HG02973 (cell line): ENCODE results near the gene TSSC4.

Experiments
- ATAC-seq: cut with Tn5 transposase; IDR thresholded peaks from one replicate; pipeline ENCODE4 v1.9.1; 2021; ENCODE audit warnings: moderate library complexity; ENCODE audit not compliant: unreplicated experiment

The TSSC4 gene

DNA sequence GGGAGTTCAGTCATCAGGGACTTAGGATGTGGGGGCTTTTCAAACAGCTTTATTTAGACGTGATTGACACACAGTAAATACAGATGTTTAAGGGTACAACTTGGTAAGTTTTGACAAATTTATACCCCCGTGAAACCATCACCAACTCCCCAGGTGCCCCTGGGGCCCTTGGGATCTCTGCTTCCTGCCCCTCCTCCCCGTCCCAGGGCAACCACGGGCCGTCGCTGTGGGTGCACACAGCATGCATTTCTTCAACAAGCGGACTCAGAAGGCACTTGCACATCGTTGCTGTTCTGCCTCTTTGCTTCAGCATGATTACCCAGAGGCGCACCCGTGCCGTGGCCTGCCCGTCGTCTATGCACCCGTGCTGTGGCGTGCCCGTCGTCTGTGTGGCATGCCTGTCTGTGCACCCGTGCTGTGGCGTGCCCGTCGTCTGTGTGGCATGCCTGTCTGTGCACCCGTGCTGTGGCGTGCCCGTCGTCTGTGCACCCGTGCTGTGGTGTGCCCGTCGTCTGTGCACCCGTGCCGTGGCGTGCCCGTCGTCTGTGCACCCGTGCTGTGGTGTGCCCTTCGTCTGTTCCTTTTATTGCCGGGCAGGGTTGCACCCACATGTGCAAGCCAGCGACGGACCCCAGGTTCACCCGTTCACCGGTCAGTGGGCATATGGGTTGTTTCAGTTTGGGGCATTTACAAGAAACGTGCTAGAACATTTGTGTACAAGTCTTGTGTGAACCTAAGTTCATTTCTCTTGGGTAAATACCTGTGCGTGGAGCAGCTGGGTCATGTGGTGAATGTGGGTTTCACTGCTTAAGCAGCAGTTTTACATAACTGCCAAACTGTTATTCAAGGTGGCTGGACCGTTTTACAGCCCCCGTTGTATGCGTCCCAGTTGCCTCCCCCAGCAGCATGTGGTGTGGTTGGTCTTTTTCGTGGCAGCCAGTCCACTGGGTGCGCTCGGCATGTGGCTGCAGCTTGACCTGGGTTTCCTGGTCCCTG is 15.1 kb upstream of the TSSC4 start:
- ATAC-seq = no peak

DNA sequence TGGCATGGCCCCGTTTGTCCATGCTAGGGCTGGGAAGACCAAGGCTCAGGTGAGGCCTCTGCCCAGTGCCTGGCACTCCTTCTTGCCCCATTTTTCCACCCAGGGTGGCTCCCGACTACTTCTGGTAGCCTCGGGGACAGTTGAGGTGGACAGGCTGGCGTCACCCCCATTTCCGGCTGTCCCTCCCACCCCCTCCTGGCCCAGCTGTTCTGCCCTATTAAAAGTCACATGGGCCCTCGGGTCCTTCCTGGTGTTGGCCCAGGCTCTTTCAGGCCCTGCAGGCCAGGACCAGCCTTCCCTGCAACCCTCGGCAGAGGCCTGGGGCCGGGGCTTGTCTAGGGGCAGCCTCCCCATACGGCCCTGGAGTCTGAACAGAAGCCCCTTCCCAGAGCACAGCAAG is 14.0 kb upstream of the TSSC4 start:
- no peak for ATAC-seq

DNA sequence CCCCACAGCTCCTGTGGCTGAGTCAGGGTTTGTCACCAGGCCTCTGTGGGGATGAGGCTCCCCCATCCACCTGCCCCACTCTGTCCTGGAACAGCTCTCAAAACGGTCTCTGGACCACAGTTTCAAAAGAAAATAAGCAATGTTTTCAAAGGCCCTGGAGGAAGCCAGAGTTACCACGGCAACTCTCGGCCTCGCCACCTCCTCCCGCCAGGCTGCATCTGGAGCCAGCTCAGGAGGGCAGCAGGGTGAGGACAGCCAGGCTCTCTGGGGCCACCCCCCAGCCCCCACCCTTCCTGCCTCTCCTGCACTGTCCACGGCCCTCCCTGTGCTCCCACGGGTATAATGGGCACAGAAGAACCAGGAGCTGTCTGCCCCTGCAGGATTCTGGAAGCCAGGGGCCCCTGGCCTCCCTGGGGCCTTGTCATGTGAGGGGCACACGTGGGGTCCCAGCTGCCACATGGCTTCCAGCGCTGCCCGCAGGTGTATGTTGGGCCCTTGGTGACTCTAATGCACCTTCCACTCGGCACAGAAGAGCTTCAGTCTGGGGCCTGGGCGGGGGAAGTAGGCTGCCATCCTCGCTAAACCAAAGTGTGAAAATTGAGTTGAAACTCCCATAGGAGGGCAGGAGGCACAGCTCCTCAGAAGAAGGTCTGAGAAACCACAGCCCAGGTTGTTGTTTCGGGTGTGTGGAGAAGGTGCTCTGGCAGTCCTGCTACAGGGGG is 13.1 kb upstream of the TSSC4 start:
- no peak for ATAC-seq

DNA sequence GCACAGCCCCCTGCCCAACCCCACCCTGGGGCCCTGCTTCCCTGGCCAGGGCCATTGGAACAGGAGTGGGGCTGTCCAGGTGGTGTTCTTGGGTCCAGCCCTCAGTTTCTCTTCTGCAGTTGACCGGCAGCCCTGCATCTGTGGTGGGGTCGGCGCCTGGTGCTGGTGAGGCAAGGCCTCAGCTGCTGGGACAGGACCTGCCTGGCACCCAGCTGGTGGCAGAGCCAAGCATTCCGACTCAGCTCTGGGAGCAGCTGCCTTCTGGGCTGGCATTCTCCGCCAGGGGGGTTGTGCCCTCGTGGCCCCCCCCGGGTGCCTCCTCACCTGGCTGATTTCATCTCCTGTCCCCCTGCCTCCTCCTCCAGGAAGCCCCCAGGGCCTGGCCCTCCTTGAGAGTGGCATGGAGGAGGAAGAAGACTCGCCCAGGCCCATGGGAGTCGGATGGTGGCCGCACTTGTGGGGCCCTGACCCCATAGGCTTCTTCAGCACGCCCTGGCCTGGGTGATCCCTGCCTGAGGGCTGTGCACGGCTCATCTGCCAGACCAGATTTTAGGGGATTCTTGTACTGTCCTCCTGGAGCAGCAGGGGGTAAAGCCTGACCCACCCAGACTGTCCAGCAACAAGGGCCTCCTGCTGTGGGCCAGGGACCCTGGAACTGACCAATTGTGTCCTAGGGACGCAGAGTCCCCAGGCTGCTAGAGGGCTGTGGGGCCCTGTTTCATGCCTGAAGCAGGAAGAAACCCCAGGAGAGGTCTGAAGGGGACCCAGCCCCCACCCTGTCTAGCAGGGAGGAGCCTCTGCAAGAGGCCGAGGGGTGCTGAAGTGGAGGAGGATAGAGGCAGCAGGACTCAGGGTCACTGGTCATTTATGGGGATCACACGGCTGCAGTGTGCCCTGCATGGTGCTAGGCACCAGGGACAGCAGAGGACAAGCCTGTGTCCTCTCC is 11.8 kb upstream of the TSSC4 start:
- no peak for ATAC-seq

DNA sequence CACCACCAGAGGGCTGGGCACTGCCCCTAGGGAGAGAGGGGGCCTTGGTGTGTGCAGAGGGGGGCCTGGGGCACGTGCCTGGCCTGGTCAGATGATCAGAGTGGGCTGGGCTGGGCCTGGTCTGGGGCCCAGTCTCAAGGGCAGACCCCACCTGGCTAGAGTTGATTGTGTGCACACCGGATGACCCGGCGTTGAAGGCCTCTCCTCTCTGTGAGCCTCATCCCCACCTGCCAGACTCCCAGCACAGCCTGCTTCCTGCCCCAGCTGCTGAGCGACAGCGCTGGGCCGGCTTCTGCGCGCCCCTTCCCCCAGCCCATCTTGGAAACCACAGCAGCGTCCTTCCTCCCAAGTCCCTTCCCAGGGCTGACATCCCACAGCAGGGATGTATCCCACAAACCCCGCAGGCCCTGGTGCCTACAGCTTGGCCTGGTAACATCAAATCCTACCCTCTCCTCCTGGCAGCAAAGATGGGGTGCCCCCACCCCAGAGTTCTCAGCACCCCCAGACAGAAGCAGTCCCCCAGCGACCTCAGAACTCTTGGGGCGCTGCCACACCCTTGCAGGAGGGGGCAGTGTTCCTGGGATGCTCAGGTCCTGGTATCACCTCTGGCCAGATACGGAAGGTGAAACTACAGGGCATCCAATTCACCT is 11.0 kb upstream of the TSSC4 start:
- no peak for ATAC-seq

DNA sequence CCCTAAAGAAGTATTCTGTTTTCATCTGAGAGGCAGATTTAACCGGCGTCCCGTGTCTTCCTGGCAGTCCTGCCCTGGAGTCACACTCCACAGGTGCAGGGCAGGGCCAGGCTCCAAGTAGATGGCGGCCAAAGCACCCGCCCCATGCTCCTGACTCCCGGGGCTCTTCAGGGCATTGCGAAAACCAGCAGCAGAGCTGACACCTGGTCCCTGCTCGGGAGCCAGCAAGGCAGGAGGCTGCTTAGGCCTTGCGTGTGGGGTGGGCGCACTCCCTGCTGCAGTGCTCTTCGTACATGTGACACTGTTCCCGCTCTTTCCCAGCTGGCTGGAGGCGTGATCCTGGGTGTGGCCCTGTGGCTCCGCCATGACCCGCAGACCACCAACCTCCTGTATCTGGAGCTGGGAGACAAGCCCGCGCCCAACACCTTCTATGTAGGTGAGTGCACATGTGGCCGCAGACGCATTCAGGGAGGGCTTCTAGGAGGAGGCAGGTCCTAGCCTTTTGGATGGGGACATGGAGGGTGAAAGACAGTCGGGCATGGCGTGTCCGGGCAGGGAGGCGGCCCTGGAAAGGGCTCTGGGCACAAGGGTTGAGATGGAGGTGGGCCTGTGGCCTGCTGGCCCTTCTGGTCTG is 10.3 kb upstream of the TSSC4 start:
- ATAC-seq = no peak

DNA sequence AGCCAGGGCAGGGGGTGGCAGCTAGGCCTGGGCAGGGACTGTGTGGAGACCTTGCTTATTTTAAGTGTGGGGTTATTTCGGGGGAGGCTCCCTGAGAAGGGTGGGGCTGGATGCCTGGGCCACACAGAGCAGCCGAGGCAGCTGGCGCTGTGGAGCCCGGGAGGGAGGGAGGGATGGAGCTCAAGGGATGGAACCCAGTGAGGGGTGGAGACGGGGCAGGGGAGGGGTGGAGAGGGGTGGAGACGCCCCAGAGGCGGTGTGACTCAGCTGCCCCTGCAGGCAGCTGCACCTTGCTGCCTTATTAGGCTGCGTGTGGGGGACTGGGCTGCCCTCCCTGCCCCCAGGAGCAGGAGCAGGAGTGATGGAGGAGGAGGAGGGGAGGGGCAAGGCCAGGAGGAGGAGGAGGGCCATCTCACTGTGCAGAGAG is 9.8 kb upstream of the TSSC4 start:
- no peak for ATAC-seq

DNA sequence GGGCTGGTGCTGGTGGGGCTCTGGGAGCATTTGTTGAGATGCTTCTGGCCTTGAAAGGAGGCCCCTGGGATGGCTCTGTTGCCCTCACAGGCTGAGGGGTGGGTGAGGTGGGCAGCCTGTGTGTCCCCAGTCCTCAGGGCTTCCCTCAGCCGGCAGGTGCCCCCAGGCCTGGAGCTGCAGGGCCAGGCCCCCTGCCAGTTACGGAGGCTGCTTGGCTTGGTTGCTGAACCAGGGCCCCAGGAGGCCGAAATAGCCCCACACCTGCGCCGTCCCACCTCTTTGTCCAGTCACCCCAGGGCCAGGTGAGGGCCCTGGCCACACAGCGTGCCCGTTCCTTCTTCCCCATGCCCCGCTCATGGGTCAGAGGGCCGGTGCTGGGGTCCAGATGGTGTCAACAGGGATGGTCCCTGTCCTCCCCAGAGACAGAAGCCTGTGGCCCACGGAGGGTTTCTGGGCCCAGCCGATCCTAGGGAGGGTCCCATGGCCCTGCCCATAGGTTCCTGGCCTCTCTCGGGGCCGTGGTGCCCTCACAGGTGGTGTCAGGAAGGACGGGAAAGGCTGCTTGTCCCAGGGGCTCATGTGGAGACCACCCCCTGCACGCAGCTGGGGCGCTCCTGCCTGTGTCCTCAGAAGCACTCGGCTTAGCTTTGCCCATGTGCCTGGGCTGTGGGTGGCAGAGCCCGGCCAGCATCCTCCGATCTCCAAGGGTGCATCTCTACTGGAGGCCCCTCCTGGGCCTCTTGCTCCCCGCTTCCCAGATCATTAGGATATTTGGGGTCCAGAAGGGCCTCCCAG is 9.2 kb upstream of the TSSC4 start:
- ATAC-seq = no peak

DNA sequence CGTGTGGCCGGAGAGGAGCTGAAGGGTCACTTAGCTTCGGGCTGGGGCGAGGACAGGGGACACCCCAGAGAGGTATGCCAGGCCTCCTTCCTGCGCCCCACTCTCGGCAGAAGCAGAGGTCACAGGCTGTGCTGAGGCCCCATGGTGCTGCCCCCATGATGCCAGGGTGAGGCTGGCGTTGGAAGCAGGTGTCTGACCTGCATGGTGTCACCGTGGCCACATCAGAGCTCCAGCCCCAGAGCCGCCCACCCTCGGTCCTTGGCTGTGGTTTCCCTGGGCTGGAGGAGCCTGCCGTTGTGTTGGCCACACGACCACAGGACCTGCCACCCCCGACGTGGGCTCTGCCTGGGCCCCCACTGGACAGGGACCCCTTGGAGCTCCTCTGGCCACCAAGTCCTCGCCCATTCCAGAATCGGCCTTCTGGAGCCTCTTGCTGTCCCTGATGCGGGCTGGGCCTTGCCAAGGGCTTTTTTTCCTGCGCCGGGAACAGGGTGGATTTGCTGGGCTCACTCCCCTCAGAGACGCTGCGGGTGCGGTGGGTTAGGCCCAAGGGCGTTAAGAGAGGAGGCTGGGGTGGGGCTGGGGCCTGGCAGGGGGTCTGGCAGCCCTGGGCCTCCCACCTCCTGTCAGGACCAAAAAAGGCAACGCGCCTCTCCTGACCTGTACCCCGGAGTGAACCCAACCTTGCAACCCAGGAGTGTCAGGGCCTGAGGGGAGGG is 8.2 kb upstream of the TSSC4 start:
- no peak for ATAC-seq

DNA sequence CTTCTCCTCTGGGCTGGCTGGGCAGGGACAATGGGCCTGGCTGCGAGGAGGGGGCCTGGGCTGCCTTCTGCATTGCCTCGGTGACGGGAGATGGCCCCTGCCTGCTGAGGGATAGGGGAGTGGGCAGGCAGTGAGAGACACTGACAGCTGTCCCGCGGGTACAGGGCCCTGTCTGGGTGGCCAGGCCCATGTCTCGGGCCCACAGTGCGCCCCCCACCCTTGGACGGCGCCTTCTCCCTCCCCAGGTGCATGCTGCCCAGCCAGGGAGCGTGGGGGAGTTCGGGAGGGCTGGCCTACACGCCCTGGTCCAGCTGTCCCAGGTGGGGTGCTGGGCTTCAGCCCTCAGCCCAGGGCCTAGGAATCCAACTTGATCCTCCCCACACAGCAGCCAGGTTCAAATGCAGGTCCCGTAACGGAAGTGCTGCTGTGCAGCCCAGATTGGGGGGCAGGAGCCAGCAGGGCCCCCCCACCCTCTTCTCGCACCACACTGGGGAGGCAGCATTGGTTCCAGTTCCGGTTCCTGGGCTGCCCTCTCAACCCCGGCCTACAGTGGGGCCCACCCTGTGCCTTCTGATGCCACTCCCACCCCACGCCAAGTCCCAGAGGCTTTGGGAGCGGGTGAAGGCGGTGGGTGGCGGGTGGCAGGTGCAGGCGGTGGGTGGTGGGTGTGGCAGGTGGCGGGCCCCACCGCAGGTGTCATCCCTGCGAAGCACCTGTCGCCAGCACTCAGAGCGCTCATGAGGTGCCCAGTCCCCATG is 7.3 kb upstream of the TSSC4 start:
- no peak for ATAC-seq

DNA sequence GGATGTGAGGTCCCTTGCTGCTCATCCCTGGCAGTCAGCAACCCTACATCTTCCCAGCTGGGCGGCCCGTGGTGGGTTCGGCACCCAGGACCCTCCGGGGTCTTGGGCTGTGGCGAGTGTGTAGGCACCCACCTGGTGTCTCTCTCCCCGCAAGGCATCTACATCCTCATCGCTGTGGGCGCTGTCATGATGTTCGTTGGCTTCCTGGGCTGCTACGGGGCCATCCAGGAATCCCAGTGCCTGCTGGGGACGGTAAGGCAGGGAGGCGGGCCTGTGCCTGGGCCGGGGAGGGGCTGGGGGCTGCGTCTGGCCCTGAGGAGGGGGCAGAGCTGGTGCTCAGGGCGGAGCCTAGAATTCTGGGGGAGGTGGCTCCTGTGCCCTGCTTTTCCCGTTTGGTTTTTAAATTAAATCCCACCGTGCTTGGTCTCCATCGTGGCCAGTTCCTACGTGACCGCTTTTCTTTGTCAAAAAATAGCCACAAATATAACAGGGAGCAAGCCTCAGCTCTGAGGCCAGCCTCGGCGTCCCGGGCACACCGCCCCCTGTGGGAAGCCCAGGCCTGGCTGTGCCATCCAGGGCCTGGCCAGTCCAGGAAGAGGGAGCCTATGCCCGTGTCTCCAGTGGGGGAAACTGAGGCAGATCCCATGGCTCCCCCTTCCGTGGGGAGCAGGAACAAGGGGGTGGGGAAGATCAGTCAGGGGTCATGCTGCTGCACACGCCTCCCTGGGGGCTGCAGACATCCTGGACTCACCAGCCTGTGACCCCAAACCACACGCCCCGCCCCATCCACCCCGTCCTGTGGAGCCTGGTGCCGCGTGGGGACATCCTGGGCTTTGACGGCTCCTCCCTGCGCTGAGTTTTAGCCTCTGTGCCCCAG is 6.4 kb upstream of the TSSC4 start:
- no peak for ATAC-seq

DNA sequence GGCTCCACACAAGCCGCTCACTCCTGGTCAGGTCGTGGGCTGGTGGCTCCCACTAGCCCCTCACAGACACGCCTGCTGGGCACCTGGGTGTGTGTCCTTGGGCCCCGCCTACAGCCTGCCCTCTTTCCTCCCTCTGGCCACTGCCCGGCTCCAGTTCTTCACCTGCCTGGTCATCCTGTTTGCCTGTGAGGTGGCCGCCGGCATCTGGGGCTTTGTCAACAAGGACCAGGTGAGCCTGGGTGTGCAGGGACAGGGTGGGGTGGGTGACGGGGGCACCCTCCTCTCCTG is 5.8 kb upstream of the TSSC4 start:
- no peak for ATAC-seq

DNA sequence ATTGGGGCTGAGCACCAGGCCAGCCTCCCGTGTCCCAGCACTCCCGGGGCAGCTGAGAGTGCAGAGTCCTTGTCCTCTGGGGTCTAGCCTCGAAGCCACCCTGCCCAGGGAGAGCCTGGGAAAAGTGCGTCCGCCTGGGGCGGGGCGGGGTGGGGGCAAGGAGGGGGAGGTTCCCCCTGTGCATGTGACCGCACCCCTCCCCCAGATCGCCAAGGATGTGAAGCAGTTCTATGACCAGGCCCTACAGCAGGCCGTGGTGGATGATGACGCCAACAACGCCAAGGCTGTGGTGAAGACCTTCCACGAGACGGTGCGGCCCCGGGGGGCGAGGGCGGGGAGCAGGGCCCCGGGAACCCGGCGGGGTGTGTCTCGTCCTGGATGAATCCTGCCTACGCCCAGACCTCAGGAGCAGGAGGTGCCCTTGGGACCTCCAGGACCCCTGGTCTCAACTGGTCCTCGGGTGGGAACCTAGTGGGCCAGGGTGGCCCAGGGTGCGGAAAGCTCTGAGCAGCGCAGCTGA is 5.3 kb upstream of the TSSC4 start:
- no peak for ATAC-seq

DNA sequence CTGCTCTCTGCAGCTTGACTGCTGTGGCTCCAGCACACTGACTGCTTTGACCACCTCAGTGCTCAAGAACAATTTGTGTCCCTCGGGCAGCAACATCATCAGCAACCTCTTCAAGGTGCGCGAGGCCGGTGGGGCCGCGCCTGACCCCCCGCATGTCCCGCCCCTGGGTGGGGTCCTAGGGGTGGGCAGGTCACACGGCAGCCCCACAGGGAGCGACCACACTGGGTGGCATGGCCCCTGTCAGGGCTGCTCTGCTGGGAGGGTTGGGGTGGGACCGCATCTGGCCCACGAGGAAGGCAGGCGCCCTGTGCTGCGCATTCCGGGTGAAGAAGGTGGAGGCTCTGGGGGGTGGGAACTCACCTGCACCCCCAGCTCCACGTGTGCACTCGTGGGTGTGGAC is 4.7 kb upstream of the TSSC4 start:
- ATAC-seq = no peak

DNA sequence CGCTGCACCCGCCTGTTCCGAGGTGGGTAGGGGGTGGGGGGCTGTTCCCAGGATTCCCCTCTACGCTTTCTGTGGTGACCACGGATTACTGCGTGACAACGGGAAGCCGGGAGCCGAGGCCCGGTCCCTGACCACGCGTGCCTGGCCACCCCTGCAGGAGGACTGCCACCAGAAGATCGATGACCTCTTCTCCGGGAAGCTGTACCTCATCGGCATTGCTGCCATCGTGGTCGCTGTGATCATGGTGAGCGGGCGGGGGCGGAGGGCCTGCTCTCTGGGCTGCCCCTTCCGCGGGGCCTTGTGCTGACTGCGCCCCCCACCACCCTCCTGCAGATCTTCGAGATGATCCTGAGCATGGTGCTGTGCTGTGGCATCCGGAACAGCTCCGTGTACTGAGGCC is 4.1 kb upstream of the TSSC4 start:
- no peak for ATAC-seq

DNA sequence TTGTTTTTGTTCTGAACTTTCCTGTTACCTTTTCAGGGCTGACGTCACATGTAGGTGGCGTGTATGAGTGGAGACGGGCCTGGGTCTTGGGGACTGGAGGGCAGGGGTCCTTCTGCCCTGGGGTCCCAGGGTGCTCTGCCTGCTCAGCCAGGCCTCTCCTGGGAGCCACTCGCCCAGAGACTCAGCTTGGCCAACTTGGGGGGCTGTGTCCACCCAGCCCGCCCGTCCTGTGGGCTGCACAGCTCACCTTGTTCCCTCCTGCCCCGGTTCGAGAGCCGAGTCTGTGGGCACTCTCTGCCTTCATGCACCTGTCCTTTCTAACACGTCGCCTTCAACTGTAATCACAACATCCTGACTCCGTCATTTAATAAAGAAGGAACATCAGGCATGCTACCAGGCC is 3.5 kb upstream of the TSSC4 start:
- no peak for ATAC-seq
